ENCODE measurements around the gene ZNF662. TPM values are rescaled to one million over a fixed set of nuclear protein-coding genes. Genes with fewer than 3 reads are reported as not detected.

ZNF662 gene
- total RNA-seq, 1 experiment from 2014 or later = not detected

DNA sequence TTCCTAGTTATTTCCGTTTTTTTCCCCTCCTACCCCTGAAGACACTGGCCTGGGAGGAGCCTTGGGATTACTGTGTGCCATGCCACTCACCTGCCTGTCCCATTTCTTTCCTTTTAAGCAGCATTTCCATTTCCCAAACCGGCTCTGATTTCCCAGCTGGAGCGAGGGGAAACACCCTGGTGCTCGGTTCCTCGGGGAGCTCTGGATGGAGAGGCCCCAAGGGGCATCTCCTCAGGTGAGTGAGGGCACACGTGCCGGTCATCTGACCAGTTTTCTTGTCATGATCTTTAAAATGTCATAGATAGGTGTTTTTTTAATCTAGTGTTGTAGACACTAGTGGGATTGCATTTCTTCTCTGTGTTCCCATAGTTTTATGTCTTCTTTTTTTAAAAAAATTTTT is 2.7 kb downstream of the ZNF662 start:
- intact Hi-C loops (cut with micrococcal nuclease) = no loop called here
- Histone ChIP-seq H3K4me1 (ENCODE audit: control insufficient read depth in 1 of 2, insufficient read depth in 2 of 2, low read length in 2 of 2) (no peaks in the 10 kb centered on the region), H3K79me2 (ENCODE audit: insufficient read depth, low read length) (no peaks in the 10 kb centered on the region), H3K36me3 (ENCODE audit: control insufficient read depth in 1 of 2, insufficient read depth in 2 of 2, low read length in 2 of 2) (no peaks in the 10 kb centered on the region), H3K9ac (ENCODE audit: low read length) (no peak overlapping the region), H2AFZ (ENCODE audit: low read depth, low read length, poor library complexity, severe bottlenecking) (no peak overlapping the region), H3K9me2 (ENCODE audit: insufficient read depth) (no peaks in the 10 kb centered on the region), H3K27ac (ENCODE audit: low read depth, low read length) (no peak overlapping the region), H3K9me3 (ENCODE audit: control insufficient read depth in 1 of 2, insufficient read depth in 1 of 2, low read depth in 1 of 2, low read length in 2 of 2) (peaks cover 0 to 1% of the 10 kb centered on the region in 2 experiments; a peak in 1 of 4 replicates), H3K4me3 (replicated peaks in 1 of 2; ENCODE audit: low read depth in 1 of 2, low read length in 2 of 2) (no peak overlapping the region), H3K4me2 (ENCODE audit: low read length) (no peak overlapping the region), H3K27me3 (ENCODE audit: insufficient read depth, low read length) (no peaks in the 10 kb centered on the region), H4K20me1 (ENCODE audit: insufficient read depth) (no peaks in the 10 kb centered on the region)
- ChIA-PET RAD21 (ENCODE audit: low non-redundant PET in 1 of 2, low total read pairs in 2 of 2, uncharacterized antibody in 2 of 2, unreplicated experiment in 2 of 2) (no interaction called here), POLR2A (no interaction called here), CTCF (no interaction called here)
- TF ChIP-seq EZH2 (IDR thresholded peaks at IDR 0.05) (no peak), POLR2A (IDR thresholded peaks at IDR 0.05; ENCODE audit: borderline replicate concordance, extremely low read depth, insufficient read depth, insufficient read length) (no peak), SIN3A (IDR thresholded peaks at IDR 0.05; ENCODE audit: low read depth) (no peak)
- ATAC-seq (no peak), DNase-seq (ENCODE audit: low read depth, low spot score) (no peak)
- no TSS peak for BruUV-seq (replicated peaks)

DNA sequence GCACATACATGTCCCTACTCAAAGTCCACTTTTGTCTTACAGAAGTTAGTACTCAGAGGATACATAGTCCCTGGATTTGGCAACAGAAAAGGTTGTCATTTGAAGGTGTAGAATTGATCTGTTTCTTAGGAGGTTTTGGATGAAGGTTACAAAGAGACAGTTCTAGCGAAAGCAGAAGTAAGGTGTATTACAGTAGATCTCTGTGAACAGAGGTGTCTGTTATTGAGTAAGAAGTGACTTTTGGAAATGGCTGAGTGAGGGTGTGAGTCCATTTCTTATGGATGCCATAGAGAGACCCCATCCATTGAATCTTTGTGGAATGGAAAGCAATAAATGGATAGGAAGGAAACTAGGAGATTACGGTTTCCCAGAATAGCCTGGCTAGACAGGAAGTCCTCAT is 5.6 kb downstream of the ZNF662 start:
- ATAC-seq = no peak
- peaks cover 7 to 17% of the 10 kb centered on the region in 2 experiments; a peak in 3 of 4 replicates for H3K9me3 ChIP-seq (ENCODE audit: control insufficient read depth in 1 of 2, insufficient read depth in 1 of 2, low read depth in 1 of 2, low read length in 2 of 2)
- H3K27ac ChIP-seq (ENCODE audit: low read depth, low read length) = no peak overlapping the region
- CTCF ChIA-PET = no interaction called here
- no peak for TF ChIP-seq EZH2 (IDR thresholded peaks at IDR 0.05)
- no peak for TF ChIP-seq POLR2AphosphoS5 (IDR thresholded peaks at IDR 0.05; ENCODE audit: low read depth, low read length)
- TF ChIP-seq SRF (IDR thresholded peaks at IDR 0.05; ENCODE audit: low read depth) = no peak
- TF ChIP-seq, protein P1, sequence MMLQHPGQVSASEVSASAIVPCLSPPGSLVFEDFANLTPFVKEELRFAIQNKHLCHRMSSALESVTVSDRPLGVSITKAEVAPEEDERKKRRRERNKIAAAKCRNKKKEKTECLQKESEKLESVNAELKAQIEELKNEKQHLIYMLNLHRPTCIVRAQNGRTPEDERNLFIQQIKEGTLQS (IDR thresholded peaks at IDR 0.05) = no peak
- TF ChIP-seq ZBTB33 (IDR thresholded peaks at IDR 0.05; ENCODE audit: extremely low read depth, insufficient replicate concordance, low read length) = no peak
- no peak for TF ChIP-seq SP1 (IDR thresholded peaks at IDR 0.05; ENCODE audit: low read depth)
- no peak for TF ChIP-seq CEBPB (IDR thresholded peaks at IDR 0.05; ENCODE audit: low read depth)
- TF ChIP-seq, protein P2, sequence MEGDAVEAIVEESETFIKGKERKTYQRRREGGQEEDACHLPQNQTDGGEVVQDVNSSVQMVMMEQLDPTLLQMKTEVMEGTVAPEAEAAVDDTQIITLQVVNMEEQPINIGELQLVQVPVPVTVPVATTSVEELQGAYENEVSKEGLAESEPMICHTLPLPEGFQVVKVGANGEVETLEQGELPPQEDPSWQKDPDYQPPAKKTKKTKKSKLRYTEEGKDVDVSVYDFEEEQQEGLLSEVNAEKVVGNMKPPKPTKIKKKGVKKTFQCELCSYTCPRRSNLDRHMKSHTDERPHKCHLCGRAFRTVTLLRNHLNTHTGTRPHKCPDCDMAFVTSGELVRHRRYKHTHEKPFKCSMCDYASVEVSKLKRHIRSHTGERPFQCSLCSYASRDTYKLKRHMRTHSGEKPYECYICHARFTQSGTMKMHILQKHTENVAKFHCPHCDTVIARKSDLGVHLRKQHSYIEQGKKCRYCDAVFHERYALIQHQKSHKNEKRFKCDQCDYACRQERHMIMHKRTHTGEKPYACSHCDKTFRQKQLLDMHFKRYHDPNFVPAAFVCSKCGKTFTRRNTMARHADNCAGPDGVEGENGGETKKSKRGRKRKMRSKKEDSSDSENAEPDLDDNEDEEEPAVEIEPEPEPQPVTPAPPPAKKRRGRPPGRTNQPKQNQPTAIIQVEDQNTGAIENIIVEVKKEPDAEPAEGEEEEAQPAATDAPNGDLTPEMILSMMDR (IDR thresholded peaks at IDR 0.05 in 2 of 3, conservative IDR thresholded peaks at IDR 0.05 in 1 of 3; ENCODE audit: borderline replicate concordance in 1 of 3, insufficient read depth in 1 of 3, low read depth in 2 of 3, low read length in 2 of 3) = no peak
- no peak for TF ChIP-seq YY1 (IDR thresholded peaks at IDR 0.05; ENCODE audit: extremely low read depth, insufficient replicate concordance, low read depth, low read length)
- no peak for TF ChIP-seq EGR1 (IDR thresholded peaks at IDR 0.05; ENCODE audit: low read depth)
- TF ChIP-seq ZNF274 (IDR thresholded peaks at IDR 0.05; ENCODE audit: low read depth, low read length) = no peak
- no peak for TF ChIP-seq CBX3 (IDR thresholded peaks at IDR 0.05; ENCODE audit: low read depth)
- TF ChIP-seq POLR2A (IDR thresholded peaks at IDR 0.05; ENCODE audit: borderline replicate concordance, extremely low read depth, insufficient read depth, insufficient read length) = no peak
- TF ChIP-seq JUND (IDR thresholded peaks at IDR 0.05) = no peak
- TF ChIP-seq MAX (IDR thresholded peaks at IDR 0.05) = no peak
- TF ChIP-seq FOSL1 (IDR thresholded peaks at IDR 0.05; ENCODE audit: low read depth) = no peak
- TF ChIP-seq EZH2phosphoT487 (IDR thresholded peaks at IDR 0.05; ENCODE audit: borderline replicate concordance) = no peak
- TF ChIP-seq SIN3A (IDR thresholded peaks at IDR 0.05; ENCODE audit: low read depth) = no peak
- no peaks in the 10 kb centered on the region for H4K20me1 ChIP-seq (ENCODE audit: insufficient read depth)
- no peak for DNase-seq (ENCODE audit: low read depth, low spot score)
- H3K9me2 ChIP-seq (ENCODE audit: insufficient read depth) = no peaks in the 10 kb centered on the region
- no peaks in the 10 kb centered on the region for H3K27me3 ChIP-seq (ENCODE audit: insufficient read depth, low read length)
- RAD21 ChIA-PET (ENCODE audit: low non-redundant PET in 1 of 2, low total read pairs in 2 of 2, uncharacterized antibody in 2 of 2, unreplicated experiment in 2 of 2) = no interaction called here
- H3K79me2 ChIP-seq (ENCODE audit: insufficient read depth, low read length) = no peaks in the 10 kb centered on the region
- no peaks in the 10 kb centered on the region for H3K36me3 ChIP-seq (ENCODE audit: control insufficient read depth in 1 of 2, insufficient read depth in 2 of 2, low read length in 2 of 2)
- no peak overlapping the region for H3K9ac ChIP-seq (ENCODE audit: low read length)
- H3K4me2 ChIP-seq (ENCODE audit: low read length) = no peak overlapping the region
- no peak overlapping the region for H2AFZ ChIP-seq (ENCODE audit: low read depth, low read length, poor library complexity, severe bottlenecking)
- H3K4me3 ChIP-seq (replicated peaks in 1 of 2; ENCODE audit: low read depth in 1 of 2, low read length in 2 of 2) = no peak overlapping the region
- POLR2A ChIA-PET = no interaction called here
- H3K4me1 ChIP-seq (ENCODE audit: control insufficient read depth in 1 of 2, insufficient read depth in 2 of 2, low read length in 2 of 2) = no peaks in the 10 kb centered on the region
- intact Hi-C loops (cut with micrococcal nuclease) = no loop called here
- BruUV-seq (replicated peaks) = no TSS peak
